CD4-positive, alpha-beta T cell treated with Interleukin-17A for 1 hour (primary cell): Measurements from ENCODE around the gene GABRD.

Experiments used
- DNase-seq: peaks from one replicate; pipeline ENCODE4 v3.0.0-alpha.2; 2020

GABRD gene

DNA sequence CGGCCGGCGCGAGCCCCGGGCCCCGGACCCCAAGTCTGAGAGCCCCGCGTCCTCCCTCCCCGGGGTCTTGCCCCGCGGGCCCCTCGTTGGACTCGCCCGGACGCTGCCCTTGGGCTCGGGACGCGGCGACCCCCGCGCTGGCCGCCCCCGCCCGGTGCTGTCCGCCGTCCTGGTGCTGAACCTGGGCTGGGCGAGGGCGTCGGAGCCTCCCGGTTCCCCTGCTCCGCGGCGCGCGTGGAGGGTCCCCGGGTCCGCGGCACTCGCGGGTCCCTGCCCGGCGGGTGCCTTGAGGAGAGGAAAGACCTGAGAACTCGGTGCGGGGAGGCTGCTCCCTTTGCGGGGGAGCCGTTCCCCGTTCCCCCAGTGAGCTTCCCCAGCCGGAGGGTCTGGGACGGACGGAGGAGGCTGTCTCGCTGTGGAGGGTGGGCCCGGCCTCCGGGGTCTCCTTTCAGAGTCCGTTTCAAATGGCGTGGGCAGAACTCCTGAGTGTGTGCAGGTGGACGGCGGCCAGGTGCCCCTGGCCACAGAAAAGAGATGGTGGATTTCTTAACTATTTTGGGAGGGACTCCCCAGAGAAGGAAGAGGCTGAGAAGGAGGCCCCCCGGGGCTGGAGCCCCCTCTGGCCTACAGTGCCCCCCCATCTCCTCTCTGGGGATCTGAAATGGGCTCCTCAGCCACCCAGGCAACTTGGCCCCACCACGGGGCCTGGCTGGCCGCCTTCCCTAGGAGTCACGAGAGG lies 595 bp downstream of the GABRD start:
- DNase-seq: no peak

DNA sequence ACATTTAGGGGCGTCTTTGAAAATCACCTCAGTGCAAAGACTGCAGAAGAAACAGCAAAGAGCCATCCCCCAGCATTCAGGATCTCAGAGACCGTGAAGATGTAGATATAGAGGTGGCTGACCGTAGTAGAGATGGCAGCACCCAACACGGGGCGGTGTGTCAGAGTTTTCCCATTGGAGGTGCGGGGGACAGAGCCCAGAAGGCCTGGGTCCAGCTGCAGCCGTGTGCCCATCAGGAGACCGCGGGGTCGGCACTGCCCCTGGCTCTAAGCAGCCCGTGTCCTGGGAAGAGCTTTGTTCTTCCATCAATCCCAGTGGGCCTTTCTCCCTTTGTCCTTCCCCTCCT lies 1.1 kb downstream of the GABRD start:
- no peak for DNase-seq

DNA sequence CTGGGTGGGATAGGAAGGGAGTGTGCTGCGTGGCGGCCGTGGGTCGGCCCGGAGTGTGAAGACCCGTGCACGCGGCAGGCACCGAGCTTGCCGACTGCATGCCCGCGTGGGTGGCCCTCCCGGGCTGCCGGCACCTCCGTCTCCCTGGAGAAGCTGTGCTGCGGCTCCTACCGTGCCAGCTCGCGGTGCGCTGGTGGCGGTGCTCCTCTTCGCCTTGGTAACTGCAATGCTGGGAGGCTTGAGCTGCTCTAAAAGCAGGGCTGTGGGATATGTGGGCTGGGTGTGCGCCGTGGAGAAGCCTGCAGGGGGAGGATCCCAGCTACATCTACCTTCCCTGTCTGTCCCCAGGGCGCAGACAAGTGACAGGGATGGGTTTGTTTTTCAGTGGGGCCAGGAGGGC lies 2.4 kb downstream of the GABRD start:
- no peak for DNase-seq

GRCh38 chr1:2022063-2022770 lies 3.1 kb downstream of the GABRD start:
- DNase-seq: no peak

GRCh38 chr1:2023187-2023586 lies 4.0 kb downstream of the GABRD start:
- DNase-seq: no peak

DNA sequence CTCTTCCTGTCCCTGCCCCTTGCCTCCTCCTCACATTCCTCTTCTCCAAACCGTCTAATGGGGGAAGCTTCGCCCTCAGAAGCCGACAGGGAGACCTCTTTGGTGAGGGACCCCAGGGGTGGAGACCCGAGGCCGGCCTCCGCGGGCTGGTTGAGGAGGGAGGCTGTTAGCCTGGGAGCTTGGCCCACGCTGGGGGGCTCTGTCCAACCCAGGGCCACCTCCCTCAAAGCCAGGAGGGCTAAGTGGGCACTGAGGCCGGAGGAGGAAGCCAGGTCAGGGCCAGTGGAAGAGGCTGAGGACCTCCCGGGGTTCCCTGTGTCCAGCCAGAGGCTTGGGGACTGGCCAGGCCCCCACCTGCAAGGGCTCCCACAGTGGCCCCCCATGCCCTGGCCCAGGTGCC lies 5.3 kb downstream of the GABRD start:
- DNase-seq: no peak

DNA sequence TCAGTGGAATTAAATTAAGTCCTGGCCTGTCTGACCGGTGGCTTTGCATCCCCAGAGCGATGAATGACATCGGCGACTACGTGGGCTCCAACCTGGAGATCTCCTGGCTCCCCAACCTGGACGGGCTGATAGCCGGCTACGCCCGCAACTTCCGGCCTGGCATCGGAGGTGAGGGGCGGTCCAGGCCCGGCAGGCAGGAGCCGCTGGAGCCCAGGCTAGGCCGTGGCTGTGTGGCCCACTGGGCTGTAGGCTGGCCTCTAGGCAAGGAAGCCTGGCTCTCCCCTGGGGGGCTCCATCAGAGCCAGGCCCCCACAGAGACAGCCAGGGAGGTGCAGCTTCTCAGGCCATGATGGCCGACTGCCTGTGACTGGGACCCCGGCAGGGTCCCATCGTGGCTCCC lies 5.7 kb downstream of the GABRD start:
- no peak for DNase-seq

- DNase-seq: peak; percentile 21
Measured at GRCh38 chr1:2025491-2025981, 6.4 kb downstream of the GABRD start.

DNA sequence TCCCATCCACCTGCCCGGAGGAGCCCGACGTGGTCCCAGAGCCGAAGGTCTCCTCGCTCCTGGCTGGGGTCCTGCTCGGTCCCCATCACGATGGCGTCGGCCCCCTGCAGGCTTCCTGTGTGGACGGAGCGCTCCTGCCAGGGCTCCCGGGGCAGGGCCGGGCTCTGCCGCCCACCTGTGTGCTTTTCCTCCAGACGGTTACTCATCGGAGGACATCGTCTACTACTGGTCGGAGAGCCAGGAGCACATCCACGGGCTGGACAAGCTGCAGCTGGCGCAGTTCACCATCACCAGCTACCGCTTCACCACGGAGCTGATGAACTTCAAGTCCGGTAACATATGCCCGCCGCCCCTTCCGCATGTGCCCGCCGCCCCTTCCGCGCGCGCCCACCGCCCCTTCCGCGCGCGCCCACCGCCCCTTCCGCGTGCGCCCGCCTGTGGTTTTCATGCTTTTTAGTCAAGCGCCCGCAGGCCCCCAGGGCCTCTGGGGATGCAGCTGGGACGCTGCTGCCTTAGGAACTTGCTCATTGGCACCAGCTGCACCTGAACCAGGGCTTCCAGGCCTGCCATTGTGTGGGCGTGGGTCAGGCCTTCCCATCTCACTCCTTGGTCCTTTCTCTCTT lies 8.9 kb downstream of the GABRD start:
- no peak for DNase-seq

DNA sequence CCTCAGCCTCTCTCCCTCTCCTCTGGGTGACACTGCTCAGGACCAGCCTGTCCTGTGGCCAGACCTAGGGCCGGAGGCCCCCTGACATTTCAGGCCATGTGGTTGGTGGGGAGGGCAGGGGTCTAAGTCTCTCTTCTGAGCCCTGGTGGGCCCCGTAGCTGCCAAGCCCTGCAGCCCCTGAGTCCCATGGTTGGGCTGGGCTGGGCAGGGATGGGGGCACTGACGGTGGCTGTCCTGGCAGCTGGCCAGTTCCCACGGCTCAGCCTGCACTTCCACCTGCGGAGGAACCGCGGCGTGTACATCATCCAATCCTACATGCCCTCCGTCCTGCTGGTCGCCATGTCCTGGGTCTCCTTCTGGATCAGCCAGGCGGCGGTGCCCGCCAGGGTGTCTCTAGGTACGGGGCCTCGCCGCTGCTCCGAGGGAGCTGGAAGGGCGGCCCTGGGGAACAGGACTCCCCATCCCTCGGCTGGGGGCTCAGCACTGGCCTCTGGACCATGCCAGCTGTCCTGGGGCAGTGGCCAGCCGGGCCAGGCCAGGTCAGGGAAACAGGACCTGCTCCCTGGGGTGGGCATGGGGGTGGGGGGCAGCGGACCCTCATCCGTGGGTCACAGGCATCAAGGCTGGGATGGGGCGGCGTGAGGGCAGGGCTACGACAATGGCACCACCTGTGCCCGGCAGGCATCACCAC lies 9.9 kb downstream of the GABRD start:
- DNase-seq: no peak

DNA sequence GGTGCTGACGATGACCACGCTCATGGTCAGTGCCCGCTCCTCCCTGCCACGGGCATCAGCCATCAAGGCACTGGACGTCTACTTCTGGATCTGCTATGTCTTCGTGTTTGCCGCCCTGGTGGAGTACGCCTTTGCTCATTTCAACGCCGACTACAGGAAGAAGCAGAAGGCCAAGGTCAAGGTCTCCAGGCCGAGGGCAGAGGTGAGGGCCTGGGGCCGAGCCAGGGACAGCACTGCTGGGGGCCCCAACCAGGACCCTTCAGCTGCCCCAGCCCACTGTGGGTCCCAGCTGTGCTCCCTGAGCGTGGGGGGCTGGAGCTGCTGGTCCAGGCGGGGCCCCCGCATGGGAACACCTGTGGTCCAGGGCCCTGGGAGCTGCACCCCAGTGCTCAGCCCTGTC lies 10.4 kb downstream of the GABRD start:
- no peak for DNase-seq

DNA sequence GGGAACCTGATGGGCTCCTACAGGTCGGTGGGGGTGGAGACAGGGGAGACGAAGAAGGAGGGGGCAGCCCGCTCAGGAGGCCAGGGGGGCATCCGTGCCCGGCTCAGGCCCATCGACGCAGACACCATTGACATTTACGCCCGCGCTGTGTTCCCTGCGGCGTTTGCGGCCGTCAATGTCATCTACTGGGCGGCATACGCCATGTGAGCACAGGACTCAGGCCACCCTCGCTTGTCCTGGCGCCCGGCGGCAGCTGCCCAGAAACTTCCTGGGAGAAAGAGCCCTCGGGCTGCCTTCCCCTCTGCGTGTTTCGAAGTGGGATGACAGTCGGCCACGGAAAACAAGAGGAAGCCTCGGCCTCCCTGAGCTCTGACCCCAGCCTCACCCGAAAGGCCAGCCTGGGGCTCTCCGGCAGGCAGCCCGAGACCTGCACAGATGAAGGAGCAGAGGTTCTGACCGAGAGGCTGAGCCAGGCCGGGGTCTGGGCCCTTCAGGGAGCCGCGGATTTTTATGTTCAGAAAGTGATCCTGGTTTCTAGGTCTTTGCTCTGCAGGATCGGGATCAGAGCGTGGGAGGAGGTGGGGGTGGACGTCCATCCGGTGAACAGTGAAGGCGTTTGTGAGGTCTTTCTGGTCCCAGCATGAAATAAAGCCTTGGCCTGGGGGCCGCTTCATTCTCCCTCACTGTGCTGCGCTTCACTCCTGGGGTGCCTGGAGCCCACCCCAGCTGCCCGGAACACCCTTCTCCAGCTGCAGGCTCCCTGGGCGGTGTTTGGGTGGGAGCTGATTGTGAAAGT lies 11.1 kb downstream of the GABRD start:
- no peak for DNase-seq

- no peak for DNase-seq
Measured at GRCh38 chr1:2031546-2032540, 12.7 kb downstream of the GABRD start.

DNA sequence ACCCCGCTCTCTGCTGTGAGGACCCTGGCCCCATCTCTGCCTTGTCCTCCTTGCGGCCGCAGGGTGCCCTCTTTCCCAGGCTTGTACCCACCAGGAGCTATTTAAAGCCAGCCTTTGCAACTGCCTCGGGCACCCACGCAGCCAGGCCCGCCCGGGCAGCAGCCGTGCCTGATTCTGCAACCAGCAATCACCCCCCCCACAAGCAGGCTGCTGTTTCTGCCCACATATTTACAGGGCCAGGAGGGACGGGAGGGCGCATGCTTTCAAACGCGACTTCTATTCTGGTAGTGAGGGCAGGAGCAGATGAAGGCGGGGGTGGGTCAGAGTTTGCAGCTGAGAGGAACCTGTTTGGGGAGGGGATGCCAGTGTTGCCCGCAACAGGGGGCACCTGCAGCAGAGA lies 13.6 kb downstream of the GABRD start:
- no peak for DNase-seq

DNA sequence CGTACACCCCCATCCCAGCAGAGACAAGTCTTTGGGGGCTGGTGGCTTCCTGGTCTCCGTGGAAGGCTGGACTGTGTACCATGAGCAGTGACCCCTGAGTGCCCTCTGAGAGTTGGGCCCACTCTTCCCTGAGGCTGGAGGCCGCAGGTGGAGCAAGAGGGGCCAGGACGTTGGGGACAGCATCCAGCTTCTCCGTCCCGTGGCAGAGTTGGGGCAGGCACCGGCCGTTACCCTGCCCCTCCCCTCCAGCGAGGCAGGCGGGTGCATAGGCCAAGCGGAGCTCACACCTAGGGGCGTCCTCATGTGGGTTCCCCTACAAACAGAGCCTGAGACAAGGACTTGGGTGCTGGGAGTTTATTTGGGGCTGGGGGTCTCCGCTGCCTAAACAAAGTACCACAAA lies 14.0 kb downstream of the GABRD start:
- DNase-seq: no peak

- no peak for DNase-seq
Measured at GRCh38 chr1:2036287-2036686, 17.1 kb downstream of the GABRD start.

- DNase-seq: no peak
Measured at GRCh38 chr1:2037314-2037979, 18.3 kb downstream of the GABRD start.

- DNase-seq: no peak
Measured at GRCh38 chr1:2038229-2038628, 19.1 kb downstream of the GABRD start.

DNA sequence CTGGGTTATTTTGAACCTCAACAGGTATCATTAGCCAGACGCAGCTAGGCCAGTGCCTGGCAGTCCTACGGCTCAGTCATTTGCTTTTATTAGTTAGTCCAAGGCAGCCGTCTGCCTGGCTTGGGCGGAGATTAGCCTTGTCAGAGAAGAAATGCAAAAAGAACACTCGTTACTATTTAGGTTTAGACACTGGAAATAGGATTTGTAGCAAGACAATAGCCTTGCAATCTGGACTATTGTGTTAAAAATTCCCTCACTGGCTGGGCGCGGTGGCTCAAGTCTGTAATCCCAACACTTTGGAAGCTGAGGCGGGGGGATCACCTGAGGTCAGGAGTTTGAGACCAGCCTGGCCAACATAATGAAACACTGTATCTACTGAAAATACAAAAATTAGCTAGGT lies 20.1 kb downstream of the GABRD start:
- no peak for DNase-seq

GRCh38 chr1:2041305-2041704 lies 22.2 kb downstream of the GABRD start:
- no peak for DNase-seq

GRCh38 chr1:2041887-2042286 lies 22.7 kb downstream of the GABRD start:
- no peak for DNase-seq
